HG03354 (cell line): Measurements from ENCODE around the gene RAP1GAP.

Experiments used
- ATAC-seq: cut with Tn5 transposase; IDR thresholded peaks from one replicate; pipeline ENCODE4 v1.9.1; 2021; ENCODE audit warnings: mild to moderate bottlenecking; ENCODE audit not compliant: unreplicated experiment, poor library complexity, severe bottlenecking

The RAP1GAP gene

GRCh38 chr1:21669258-21670058 is at the start of gene RAP1GAP:
Gene RAP1GAP, minus strand, starts transcription at chr1:21669357. Its CDS starts 49,325 bp downstream, at chr1:21620032.
- no peak for ATAC-seq

GRCh38 chr1:21716169-21716568 is 47.0 kb upstream of the RAP1GAP start:
- no peak for ATAC-seq

GRCh38 chr1:21707891-21708290 is 38.7 kb upstream of the RAP1GAP start:
- no peak for ATAC-seq

- no peak for ATAC-seq
Measured at GRCh38 chr1:21707086-21707840, 38.1 kb upstream of the RAP1GAP start.

- no peak for ATAC-seq
Measured at GRCh38 chr1:21706151-21706835, 37.1 kb upstream of the RAP1GAP start.

- no peak for ATAC-seq
Measured at GRCh38 chr1:21705303-21705980, 36.3 kb upstream of the RAP1GAP start.

- ATAC-seq = no peak
Measured at GRCh38 chr1:21704145-21704544, 35.0 kb upstream of the RAP1GAP start.

- no peak for ATAC-seq
Measured at GRCh38 chr1:21703318-21703963, 34.3 kb upstream of the RAP1GAP start.

- no peak for ATAC-seq
Measured at GRCh38 chr1:21702780-21703179, 33.6 kb upstream of the RAP1GAP start.

GRCh38 chr1:21701401-21701800 is 32.2 kb upstream of the RAP1GAP start:
- ATAC-seq = no peak

GRCh38 chr1:21700094-21700493 is 30.9 kb upstream of the RAP1GAP start:
- no peak for ATAC-seq

- no peak for ATAC-seq
Measured at GRCh38 chr1:21696931-21697330, 27.8 kb upstream of the RAP1GAP start.

- ATAC-seq = no peak
Measured at GRCh38 chr1:21693732-21694131, 24.6 kb upstream of the RAP1GAP start.

- ATAC-seq = no peak
Measured at GRCh38 chr1:21691739-21692138, 22.6 kb upstream of the RAP1GAP start.

- no peak for ATAC-seq
Measured at GRCh38 chr1:21689661-21690372, 20.7 kb upstream of the RAP1GAP start.

- no peak for ATAC-seq
Measured at GRCh38 chr1:21687081-21687529, 17.9 kb upstream of the RAP1GAP start.

- no peak for ATAC-seq
Measured at GRCh38 chr1:21685946-21686678, 17.0 kb upstream of the RAP1GAP start.

GRCh38 chr1:21681426-21681825 is 12.3 kb upstream of the RAP1GAP start:
- ATAC-seq = no peak
